HG02840 (cell line): ENCODE data around the gene MED12L.
"Not testable (repeated sequence)": the region's sequence is repeated elsewhere in the genome, so short reads cannot be mapped to it uniquely, and the experiment has no call there.

Source experiments
- ATAC-seq: cut with Tn5 transposase; IDR thresholded peaks from one replicate; pipeline ENCODE4 v1.9.1; 2021; ENCODE audit warnings: mild to moderate bottlenecking, moderate library complexity, moderate number of reproducible peaks; ENCODE audit not compliant: unreplicated experiment, low FRiP score

The MED12L gene

DNA sequence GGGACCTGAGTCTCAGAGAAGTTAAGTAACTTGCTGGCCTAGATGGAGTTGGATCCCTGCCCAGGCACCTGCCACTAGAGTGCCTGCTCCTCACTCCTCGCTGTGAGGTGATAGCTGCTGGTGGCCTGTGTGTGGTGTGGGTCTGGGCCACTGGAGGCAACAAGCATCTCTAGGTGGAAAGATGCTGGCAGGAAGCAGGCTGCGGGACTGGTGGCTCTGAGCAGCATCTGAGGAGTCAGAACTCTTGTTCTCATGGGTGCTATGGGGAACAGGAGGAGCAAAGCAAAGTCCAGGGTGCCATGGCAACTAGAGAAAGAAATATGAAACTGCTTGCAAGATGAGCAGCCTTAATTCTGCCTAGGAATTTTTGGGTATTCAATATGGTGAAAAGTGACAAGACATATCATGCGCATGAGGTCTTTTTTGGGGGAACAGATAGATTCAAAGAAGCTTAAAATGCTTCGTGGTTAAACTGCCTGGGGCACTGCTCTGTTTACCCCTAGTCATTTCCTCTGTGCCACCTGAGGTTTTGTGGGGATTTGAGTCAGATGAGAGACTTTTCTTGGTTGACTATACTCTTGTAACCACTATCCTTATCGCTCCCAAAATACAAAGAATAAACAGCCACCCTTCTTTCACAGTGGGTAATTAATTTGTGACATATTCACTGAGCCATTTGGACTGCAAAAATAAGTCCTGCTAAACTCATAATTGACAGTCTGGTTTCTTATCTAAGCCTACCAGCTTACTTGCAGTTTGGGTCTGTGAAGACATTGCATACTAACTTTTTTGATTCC is 50.3 kb downstream of the MED12L start:
- ATAC-seq = no peak

DNA sequence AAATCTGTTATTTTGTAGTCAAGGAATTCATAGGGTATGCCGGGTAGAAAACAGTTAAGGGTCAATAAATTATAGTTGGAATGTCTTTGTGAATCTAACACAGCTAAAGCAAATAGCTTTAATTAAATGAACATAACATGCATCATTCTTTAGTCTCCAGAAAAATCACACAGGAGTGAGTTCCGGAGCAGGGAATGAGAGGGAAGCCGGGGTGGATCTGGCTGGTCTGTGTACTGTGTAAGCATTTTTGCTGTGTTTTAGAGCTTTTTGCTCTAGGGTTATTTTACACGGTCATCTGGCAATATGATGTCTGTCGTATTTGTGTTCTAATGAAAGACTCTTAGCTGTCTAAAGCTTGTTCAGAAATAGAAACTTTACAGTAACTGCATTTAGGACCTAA is 57.5 kb downstream of the MED12L start:
- ATAC-seq = no peak

- no peak for ATAC-seq
Measured at GRCh38 chr3:151144016-151144415, 58.6 kb downstream of the MED12L start.

GRCh38 chr3:151144760-151145159 is 59.3 kb downstream of the MED12L start:
- no peak for ATAC-seq

DNA sequence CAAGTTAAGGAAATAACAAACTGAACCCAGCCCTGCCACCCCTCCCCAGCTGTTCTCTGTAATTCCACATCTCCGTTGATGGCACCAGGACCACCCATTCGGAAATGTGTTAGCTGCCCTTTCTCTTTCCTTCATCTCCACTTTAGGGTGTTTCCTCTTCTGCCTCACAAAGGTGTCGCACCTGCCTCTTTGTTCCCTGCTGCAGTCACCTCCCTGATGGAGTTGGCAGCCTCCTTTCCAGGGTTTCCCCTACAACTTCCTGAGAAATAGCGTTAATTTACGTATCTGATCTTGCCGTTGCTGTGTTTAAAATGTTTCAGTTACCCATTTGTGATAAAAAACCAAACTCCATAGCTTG is 60.2 kb downstream of the MED12L start:
- ATAC-seq = no peak

GRCh38 chr3:151146071-151146730 is 60.7 kb downstream of the MED12L start:
- ATAC-seq = no peak

- ATAC-seq = no peak
Measured at GRCh38 chr3:151146731-151147091, 61.2 kb downstream of the MED12L start.

- ATAC-seq = no peak
Measured at GRCh38 chr3:151147299-151147698, 61.8 kb downstream of the MED12L start.

GRCh38 chr3:151152455-151153079 is 67.1 kb downstream of the MED12L start:
- ATAC-seq = no peak

DNA sequence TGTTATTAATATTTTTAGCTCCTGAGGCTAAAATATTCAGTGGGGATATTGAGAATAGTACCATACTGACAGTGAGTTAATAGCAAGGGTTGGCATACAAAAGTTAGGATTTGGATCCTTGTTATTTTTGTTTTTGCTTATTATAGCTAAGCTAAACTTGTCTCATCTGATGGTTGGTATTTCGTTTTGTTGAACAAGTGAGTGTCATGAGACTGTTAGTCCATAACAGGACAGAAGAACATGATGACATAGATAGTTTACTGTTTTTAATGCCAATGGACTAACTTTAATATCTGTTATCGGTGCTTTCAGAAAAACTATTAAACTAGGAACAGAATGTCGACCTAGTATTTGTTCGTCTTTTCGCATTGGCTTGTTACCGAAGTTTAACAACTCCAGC is 69.1 kb downstream of the MED12L start:
- ATAC-seq = no peak

DNA sequence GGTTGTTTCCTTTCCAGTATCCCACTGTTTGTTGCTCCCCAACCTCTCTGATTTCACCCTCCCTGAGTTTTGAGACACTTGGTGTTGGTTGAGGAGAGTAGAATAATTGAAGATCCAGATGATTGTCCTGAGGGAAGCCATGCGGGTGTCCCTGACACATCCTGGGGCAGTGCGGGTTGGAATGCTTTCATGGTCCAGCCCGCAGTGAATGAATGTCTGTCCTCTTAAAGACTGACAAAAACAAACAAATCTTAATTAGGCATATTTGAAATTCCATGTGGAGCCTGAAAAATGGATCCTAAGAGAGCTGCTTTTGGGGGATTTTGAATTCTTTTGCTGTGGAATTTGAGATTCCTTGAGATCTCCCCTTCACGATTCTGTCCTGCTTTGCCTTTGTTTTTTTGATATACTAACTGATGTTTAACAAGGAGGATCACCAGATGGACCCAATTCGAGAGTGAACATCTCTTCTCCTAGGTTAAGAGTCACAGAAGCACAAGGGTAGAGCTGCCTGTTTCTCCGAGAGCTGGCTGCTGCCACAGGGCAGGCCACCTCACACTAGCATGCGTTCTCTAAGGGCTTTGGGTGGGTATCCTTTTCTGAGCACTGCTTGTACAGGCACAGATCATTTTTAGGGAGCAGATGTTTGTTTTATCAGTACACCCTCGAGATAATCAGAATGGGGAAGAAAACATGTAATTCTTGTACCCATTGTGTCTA is 70.1 kb downstream of the MED12L start:
- ATAC-seq = no peak

DNA sequence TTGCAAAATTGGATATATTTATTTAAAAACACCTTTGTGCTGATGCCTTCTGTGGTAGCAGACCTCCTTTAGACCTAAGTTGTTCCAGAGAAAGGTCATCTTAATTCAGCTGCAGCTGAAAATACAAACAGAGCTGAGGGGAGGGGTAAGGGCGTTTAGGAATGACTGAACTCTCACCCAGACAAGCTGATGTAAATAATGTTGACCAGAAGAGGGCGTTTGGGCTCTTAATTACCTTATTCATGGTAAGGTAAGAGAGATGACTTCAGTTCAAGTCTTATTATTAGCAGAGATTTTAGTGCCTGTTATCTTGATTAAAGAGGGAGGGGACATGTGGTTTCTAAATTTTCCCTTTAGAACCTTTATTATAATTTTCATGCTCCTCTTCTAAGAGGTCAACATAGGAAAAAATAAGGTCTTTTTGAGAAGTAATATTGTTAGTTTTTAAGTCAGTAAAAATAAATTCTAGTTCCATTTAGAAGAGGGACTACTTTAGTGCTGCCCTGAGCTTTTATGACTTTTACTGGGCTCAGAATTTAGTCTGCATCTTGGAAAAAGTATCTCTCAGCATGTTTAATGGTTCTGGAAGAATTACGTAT is 71.3 kb downstream of the MED12L start:
- no peak for ATAC-seq

DNA sequence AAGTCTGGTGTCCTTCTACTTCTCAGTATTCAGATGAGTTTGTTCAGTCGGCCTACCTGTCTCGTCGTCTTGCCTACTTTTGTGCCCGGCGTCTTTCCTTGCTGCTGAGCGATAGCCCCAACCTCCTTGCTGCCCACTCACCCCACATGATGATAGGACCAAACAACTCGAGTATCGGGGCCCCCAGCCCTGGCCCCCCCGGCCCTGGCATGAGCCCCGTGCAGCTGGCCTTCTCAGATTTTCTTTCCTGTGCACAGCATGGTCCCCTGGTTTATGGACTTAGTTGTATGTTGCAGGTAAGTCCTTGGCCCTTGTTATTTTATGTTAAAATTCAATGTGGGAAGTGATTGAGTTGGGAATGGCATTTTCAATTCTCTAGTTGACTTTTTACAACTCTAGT is 74.3 kb downstream of the MED12L start:
- ATAC-seq = no peak

DNA sequence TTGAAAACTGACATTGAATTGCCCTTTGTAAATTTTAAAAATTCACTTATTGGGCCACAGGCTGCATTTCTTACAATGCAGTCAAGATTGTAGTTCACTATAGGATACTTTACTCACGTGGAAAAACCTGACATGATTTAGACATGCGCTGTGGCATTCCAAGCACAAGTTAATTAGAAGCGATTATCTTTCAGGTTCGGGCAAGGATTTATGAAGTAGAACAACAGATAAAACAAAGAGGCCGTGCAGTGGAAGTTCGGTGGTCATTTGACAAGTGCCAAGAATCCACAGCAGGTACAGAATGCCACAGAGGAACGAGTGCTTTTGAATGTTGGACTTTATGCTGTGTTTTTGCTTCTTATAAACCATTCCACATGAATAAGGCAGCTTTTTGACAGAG is 79.8 kb downstream of the MED12L start:
- ATAC-seq = no peak

GRCh38 chr3:151166161-151166560 is 80.7 kb downstream of the MED12L start:
- no peak for ATAC-seq

DNA sequence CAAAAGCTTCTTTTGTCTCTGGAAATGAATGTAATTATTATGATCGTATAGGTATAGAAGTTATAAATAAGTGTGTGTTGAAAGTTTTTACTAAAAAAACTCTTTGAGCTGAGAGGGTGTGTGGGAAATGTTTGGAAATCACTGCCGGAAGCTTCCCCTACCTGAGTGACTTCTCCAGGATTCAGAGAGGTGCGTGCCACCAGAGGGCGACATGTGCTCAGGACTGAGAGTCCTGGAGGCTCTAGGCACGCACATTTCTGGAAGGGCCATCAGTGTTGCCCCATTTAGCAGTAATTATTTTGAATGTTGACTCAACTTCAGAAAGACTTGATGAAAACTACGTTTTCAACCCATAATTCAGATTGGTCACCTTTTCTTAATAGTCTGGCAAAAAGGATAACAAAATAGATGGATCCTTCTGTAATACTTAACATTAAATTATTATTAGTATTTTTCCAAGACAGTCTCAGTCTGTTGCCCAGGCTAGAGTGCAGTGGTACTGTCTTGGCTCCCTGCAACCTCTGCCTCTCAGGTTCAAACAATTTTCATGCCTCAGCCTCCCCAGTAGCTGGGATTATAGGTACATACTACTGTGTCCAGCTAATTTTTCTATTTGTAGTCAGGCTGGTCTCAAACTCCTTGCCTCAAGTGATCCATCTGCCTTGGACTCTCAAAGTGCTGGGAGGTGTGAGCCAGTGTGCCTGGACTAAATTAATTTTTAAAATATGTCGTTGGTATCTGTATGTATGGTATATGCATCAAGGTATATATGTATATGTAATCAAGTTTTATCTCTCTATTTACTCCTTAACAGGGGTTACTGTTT is 83.0 kb downstream of the MED12L start:
- peak; percentile 49 for ATAC-seq

GRCh38 chr3:151169262-151169947 is 83.9 kb downstream of the MED12L start:
- no peak for ATAC-seq

GRCh38 chr3:151169948-151170679 is 84.7 kb downstream of the MED12L start:
- not testable (repeated sequence) for ATAC-seq
